ENCODE measurements around the gene IL25. TPM values are rescaled to one million over a fixed set of nuclear protein-coding genes. Genes with fewer than 3 reads are reported as not detected.
"Not testable (repeated sequence)": the region's sequence is repeated elsewhere in the genome, so short reads cannot be mapped to it uniquely, and the experiment has no call there.

The IL25 gene
- total RNA-seq, 1 donor from 2014 or later, result not detected

DNA sequence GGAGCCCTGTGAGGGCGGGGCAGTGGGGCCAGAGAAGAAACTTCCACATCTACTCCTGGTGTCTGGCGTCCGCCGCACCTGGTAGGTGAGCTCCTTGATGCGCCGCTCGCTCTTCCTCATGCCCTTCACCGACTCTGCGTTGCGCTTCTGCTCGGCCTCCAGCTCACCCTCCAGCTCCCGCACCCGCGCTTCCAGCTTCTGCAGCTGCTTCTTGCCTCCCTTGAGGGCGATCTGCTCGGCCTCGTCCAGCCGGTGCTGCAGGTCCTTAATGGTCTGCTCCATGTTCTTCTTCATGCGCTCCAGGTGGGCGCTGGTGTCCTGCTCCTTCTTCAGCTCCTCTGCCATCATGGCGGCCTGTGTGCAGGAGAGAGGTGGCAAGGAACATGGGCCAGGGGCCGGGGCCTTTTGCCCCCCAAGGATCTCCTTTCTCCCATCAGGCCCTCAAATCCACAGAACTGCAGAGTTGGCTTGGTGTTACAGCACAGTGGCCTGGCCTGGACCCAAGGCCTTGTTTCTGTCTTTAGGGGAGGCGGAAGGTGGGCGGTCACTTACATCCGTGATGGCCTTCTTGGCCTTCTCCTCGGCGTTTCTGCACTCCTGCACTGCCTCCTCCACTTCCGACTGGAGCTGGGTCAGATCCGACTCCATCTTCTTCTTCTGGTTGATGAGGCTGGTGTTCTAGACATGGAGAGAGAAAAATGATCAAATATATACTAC lies 11.9 kb downstream of the IL25 start:
- Mint-ChIP-seq H3K4me3 (no peak overlapping the region), H3K27ac (no peak overlapping the region), H3K36me3 (ENCODE audit: low read depth) (no peaks in the 10 kb centered on the region), H3K4me1 (no peaks in the 10 kb centered on the region), H3K9me3 (no peaks in the 10 kb centered on the region), H3K27me3 (peaks cover 8% of the 10 kb centered on the region)
- intact Hi-C loops (cut with micrococcal nuclease), result no loop called here
- DNase-seq, result no peak

DNA sequence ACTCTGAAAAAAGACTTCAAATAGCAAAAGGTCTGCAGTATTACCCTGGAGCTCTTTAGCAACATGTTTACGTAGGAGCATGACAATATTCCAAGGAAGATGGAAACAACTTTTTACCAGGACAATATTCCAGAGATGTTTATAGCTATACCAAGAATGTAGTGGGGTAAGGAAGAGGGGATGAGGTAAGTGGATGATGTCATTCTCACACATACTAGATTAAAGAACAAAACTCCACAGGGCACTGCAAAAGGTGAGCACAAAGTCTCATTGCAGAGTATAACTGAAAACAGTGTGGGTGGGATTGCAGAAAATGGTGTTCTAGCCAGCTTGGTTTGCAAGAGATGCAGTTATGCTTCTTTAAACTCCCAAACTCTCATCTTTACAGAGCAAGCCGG lies 12.6 kb downstream of the IL25 start:
- no peak for DNase-seq
- intact Hi-C loops (cut with micrococcal nuclease), result no loop called here
- Mint-ChIP-seq H3K27me3 (peaks cover 8% of the 10 kb centered on the region), H3K27ac (no peak overlapping the region), H3K4me1 (no peaks in the 10 kb centered on the region), H3K4me3 (no peak overlapping the region), H3K36me3 (ENCODE audit: low read depth) (no peaks in the 10 kb centered on the region), H3K9me3 (no peaks in the 10 kb centered on the region)

DNA sequence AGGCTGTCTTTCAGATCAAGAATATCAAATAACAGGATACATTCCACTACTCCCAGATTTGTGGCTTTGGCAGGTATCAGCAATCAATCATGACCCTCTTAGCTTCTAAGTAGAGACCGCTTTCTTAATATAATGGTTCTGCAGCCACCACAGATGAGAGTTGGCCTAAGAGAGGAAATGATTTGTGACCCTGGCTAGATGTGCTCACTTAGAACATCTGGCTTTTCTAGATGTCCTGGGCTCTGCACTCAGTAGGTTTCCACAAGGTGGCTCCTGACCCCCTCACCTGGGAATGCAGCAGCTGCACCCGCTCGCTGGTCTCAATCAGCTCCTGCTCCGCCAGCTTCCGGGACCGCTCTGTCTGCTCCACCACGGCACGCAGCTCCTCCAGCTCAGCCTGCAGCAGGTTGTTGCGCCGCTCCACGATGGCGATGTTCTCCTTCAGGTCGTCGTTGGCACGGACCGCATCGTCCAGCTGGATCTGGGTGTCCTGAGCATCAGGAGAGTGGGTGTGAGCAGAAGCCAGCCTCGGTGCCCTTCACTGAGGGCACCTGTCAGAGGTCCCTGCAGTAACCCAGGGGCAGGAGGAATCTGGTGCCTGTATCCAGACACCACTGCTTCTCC lies 13.1 kb downstream of the IL25 start:
- no peaks in the 10 kb centered on the region for H3K9me3 Mint-ChIP-seq
- no peaks in the 10 kb centered on the region for H3K4me1 Mint-ChIP-seq
- intact Hi-C loops (cut with micrococcal nuclease), result no loop called here

DNA sequence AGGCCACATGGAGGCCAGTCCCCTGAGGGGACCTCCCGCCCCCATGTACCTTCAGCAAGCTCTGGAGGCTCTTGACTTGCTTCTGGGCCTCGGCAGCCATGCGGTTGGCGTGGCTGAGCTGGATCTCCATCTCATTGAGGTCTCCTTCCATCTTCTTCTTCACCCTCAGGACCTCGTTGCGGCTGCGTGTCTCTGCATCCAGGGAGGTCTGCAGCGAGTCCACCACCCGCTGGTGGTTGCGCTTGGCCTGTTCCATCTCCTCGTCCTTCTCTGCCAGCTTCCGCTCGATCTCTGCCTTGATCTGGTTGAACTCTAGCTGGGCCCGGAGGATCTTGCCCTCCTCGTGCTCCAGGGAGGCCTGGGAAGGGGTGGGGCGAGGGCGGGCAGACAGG lies 13.7 kb downstream of the IL25 start:
- H3K27ac Mint-ChIP-seq; intact Hi-C loops (cut with micrococcal nuclease); H3K4me3 Mint-ChIP-seq: not testable (repeated sequence)

More for the DNA sequence above, 13.1 kb downstream of the IL25 start:
- no peak for DNase-seq
- H3K36me3 Mint-ChIP-seq (ENCODE audit: low read depth), result no peaks in the 10 kb centered on the region
- no peak overlapping the region for H3K27ac Mint-ChIP-seq
- peaks cover 8% of the 10 kb centered on the region for H3K27me3 Mint-ChIP-seq
- H3K4me3 Mint-ChIP-seq, result no peak overlapping the region

DNA sequence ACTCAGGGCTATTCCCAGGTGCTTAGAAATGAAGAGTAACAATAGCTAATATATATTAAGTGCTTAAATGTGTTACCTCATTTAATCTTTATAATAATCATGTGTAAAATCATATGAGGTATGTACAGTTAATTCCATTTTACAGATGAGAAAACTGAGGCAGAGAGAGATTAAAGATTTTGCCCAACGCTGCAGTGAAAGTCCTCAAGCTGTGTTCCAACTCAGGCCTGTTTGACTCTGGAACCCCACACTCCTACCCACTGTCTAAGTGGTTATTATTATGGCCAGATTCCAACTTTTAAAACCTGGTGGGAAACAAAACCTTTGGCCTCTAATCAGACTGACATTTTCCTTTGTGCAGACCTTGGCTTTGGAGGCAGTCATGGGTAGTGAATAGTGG lies 14.4 kb downstream of the IL25 start:
- Mint-ChIP-seq H3K4me3 (no peak overlapping the region), H3K27ac (no peak overlapping the region), H3K27me3 (peaks cover 3% of the 10 kb centered on the region), H3K4me1 (no peaks in the 10 kb centered on the region), H3K36me3 (ENCODE audit: low read depth) (no peaks in the 10 kb centered on the region), H3K9me3 (no peaks in the 10 kb centered on the region)
- intact Hi-C loops (cut with micrococcal nuclease), result no loop called here
- no peak for DNase-seq

More for the DNA sequence above, 13.7 kb downstream of the IL25 start:
- H3K27me3 Mint-ChIP-seq; H3K4me1 Mint-ChIP-seq; H3K36me3 Mint-ChIP-seq (ENCODE audit: low read depth); H3K9me3 Mint-ChIP-seq; DNase-seq: not testable (repeated sequence)

DNA sequence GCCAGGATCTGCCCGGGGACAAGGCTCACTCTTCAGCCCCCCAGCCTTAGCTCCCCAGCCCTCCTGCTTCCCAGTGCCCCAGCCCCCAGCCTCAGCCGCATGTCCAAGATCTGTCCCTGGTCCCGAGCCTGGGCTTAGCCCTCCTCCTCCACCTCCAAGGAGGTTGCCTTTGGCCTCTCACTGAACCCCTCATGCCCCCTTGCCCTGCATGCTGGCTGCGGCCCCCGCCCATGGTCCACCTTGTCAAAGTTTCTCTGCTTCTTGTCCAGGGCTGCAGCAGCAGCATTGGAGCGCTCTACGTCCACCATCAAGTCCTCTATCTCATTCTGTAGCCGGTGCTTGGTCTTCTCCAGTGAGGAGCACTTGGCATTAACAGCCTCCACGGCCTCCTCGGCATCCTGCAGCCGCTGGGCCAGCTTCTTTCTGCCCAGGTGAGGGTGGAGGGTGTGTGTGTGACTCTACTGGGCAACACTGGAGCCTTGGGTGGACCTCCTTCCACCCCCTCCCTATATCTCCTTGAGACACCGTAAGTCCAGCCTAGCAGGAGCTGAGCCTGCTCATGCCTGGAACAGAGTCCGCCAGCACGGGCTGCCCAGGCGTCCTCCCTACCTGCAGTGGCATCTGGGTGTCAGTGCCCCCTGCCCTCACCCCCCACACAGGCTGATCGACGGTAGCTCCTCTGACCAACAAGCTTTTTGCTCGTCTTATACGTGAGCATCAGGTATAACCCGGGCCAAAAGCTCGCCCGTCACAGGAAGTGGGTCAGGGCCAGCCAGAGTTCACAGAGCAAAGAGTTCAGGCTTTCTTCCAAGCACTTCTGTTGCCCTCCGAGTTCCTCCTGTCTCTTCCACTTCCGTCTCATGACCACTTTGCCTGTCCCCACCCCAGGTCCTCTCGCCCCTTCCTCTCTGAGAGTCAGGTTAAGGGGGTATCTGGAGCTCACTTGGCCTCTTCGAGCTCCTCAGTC lies 15.6 kb downstream of the IL25 start:
- H3K4me3 Mint-ChIP-seq, result no peak overlapping the region
- H3K36me3 Mint-ChIP-seq (ENCODE audit: low read depth), result no peaks in the 10 kb centered on the region
- H3K27me3 Mint-ChIP-seq, result peaks cover 3% of the 10 kb centered on the region
- H3K27ac Mint-ChIP-seq, result no peak overlapping the region
- intact Hi-C loops (cut with micrococcal nuclease), result no loop called here
- DNase-seq, result no peak
- H3K4me1 Mint-ChIP-seq, result no peaks in the 10 kb centered on the region
- H3K9me3 Mint-ChIP-seq, result no peaks in the 10 kb centered on the region

DNA sequence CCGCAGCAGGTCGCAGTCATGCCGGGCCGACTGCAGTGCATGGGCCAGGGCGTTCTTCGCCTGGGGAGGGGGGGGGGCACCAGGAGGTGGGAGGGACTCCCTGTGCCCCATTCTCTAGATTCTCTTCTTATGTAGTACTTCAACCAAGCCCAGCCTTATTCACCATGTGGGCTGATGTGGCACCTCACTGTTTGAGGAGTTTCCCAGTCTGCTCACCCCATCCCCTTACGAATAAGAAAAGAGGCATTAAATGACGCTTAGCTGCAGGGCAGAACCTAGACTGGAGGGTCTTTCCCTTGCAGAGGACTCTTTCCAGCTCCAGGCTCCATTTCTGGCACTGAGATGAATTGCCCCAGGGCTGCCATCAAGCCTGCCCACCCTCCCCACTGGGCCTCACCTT lies 16.4 kb downstream of the IL25 start:
- no peaks in the 10 kb centered on the region for H3K36me3 Mint-ChIP-seq (ENCODE audit: low read depth)
- DNase-seq, result no peak
- H3K4me1 Mint-ChIP-seq, result no peaks in the 10 kb centered on the region
- H3K27me3 Mint-ChIP-seq, result peaks cover 4% of the 10 kb centered on the region
- no peak overlapping the region for H3K27ac Mint-ChIP-seq
- H3K9me3 Mint-ChIP-seq, result no peaks in the 10 kb centered on the region
- no peak overlapping the region for H3K4me3 Mint-ChIP-seq
- intact Hi-C loops (cut with micrococcal nuclease), result no loop called here

DNA sequence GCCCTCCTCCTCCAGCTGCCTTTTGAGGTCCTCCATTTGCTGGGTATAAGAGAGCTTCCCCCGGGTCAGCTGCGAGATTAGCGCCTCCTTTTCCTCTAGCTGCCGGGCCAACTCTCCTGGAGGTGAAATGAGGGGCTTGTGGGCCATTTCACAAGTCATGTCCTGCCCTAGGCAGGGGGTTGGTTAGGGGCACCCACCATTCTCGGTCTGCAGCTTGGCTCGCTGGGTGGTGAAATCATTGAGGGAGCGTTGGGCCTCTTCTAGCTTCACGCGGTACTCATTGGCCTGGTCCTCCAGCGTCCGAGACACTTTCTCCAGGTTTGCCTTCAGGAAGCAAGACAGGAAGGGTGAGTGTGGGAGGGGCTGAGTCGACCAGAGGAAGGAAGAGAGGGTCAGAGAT lies 16.8 kb downstream of the IL25 start:
- no peaks in the 10 kb centered on the region for H3K4me1 Mint-ChIP-seq
- intact Hi-C loops (cut with micrococcal nuclease), result no loop called here
- DNase-seq, result no peak
- H3K27me3 Mint-ChIP-seq, result peaks cover 3% of the 10 kb centered on the region
- H3K36me3 Mint-ChIP-seq (ENCODE audit: low read depth), result no peaks in the 10 kb centered on the region
- no peak overlapping the region for H3K4me3 Mint-ChIP-seq
- H3K27ac Mint-ChIP-seq, result no peak overlapping the region
- H3K9me3 Mint-ChIP-seq, result no peaks in the 10 kb centered on the region

DNA sequence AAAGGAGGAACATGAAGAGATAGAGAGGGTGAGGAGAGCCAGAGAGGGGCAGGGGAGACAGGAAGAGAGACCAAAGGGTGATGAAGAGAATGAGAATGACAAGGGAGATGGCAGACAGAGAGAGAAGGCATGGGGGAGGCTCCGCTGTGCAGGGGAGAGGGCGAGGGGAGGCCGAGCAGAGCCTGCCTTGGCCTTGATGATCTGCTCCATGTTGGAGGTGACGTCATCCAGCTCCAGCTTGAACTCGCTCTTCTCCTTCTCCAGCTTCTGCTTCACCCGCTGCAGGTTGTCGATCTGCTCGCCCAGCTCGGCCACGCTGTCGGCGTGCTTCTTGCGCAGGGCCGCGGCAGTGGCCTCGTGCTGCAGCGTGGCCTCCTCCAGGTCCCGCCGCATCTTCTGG lies 17.3 kb downstream of the IL25 start:
- intact Hi-C loops (cut with micrococcal nuclease), result not testable (repeated sequence)

DNA sequence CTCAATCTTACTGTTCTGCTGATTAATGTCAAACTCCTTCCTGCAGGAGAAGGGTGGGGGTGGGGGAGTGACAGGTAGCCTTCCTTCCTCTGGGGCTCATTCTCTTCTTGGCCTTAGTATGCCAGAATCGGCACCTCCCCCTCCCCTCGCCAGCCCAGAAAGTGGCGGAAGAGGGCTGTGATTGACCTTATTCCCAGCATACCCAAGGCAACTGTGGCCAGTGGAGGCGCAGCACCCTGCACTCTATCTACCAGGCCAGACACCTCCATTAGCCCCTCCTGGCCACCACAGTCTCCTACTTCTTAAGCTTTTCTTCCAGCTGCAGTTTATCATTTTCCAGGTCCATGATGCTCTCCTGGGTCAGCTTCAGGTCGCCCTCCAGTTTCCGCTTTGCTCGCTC lies 20.0 kb downstream of the IL25 start:
- Mint-ChIP-seq H3K27ac (no peak overlapping the region), H3K36me3 (ENCODE audit: low read depth) (no peaks in the 10 kb centered on the region), H3K4me3 (no peak overlapping the region), H3K9me3 (no peaks in the 10 kb centered on the region), H3K27me3 (peaks cover 2% of the 10 kb centered on the region), H3K4me1 (no peaks in the 10 kb centered on the region)
- DNase-seq, result no peak
- intact Hi-C loops (cut with micrococcal nuclease), result no loop called here

More for the DNA sequence above, 17.3 kb downstream of the IL25 start:
- H3K36me3 Mint-ChIP-seq (ENCODE audit: low read depth); H3K4me3 Mint-ChIP-seq; H3K4me1 Mint-ChIP-seq; H3K27me3 Mint-ChIP-seq; DNase-seq; H3K9me3 Mint-ChIP-seq; H3K27ac Mint-ChIP-seq: not testable (repeated sequence)

DNA sequence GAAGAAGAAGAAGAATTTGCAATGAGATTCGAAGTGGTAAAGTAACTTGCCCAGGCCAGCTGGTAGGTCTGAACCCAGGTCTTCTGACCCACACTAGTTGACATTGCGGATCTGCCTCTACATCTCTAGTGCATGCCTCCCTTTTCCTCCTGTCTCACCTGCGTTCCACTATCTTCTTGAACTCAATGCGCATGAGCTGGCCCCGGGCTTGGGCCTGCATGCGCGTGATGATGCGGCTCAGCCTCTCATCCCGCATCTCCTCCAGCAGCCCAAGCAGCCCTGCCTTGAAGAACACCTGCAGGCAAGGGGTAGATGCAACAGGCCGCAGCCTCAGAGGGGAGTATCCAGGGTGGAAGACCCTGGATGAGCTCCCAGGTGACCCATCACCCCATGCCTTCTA lies 23.5 kb downstream of the IL25 start:
- no peak for DNase-seq
- Mint-ChIP-seq H3K36me3 (ENCODE audit: low read depth) (no peaks in the 10 kb centered on the region), H3K27me3 (peaks cover 2% of the 10 kb centered on the region), H3K27ac (no peak overlapping the region), H3K4me3 (no peak overlapping the region), H3K4me1 (no peaks in the 10 kb centered on the region), H3K9me3 (no peaks in the 10 kb centered on the region)
- intact Hi-C loops (cut with micrococcal nuclease), result no loop called here

DNA sequence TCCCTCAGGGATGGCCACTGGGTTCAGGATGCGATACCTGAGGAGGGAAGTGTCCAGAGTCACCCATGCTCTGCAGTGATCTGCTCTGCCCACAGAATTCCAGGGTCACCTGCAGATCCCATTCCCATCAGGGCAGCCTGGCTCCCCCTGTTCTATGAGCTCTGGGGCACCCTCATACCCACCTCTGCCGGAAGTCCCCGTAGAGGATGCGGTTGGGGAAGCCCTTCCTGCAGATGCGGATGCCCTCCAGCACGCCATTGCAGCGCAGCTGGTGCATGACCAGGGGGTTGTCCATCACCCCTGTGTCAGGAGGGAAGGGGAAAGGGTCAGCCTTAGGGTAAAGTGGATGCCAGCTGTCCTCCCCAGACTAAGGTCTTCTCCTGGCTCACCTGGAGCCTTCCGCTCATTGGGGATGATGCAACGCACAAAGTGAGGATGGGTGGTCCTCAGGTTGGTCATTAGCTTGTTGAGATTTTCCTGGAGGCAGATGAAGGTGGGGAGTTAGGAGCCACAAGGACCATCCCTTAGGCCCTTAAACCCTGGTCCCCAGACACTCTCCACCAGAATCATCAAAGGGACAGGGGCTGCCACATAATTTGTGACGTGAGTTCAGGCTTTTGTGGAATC lies 24.3 kb downstream of the IL25 start:
- intact Hi-C loops (cut with micrococcal nuclease), result no loop called here
- no peaks in the 10 kb centered on the region for H3K9me3 Mint-ChIP-seq
- H3K36me3 Mint-ChIP-seq (ENCODE audit: low read depth), result no peaks in the 10 kb centered on the region
- peaks cover 2% of the 10 kb centered on the region for H3K27me3 Mint-ChIP-seq
- DNase-seq, result no peak
- H3K27ac Mint-ChIP-seq, result no peak overlapping the region
- H3K4me1 Mint-ChIP-seq, result no peaks in the 10 kb centered on the region
- H3K4me3 Mint-ChIP-seq, result no peak overlapping the region

DNA sequence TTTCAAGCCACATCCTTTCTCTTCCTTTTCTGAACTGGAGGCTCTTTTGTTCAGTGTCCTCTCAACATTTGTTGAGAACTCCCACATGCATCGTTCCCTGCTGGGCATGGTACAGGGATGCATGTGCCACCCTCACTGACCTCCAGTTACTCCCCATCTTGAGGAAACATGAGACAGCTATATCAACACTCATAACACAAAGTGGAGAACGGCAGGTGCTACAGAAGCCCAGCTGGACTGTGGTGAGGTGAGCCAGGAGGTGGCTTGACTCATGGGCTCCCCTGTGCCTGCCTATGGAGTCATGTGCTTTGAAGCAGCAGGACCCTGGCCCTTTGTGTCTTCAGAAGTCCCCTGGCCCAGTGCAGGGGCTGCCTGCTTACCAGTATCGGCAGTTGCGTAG lies 25.7 kb downstream of the IL25 start:
- no peak for DNase-seq
- no peaks in the 10 kb centered on the region for H3K36me3 Mint-ChIP-seq (ENCODE audit: low read depth)
- no peak overlapping the region for H3K4me3 Mint-ChIP-seq
- H3K4me1 Mint-ChIP-seq, result no peaks in the 10 kb centered on the region
- intact Hi-C loops (cut with micrococcal nuclease), result no loop called here
- no peaks in the 10 kb centered on the region for H3K9me3 Mint-ChIP-seq
- peaks cover 2% of the 10 kb centered on the region for H3K27me3 Mint-ChIP-seq
- H3K27ac Mint-ChIP-seq, result no peak overlapping the region

DNA sequence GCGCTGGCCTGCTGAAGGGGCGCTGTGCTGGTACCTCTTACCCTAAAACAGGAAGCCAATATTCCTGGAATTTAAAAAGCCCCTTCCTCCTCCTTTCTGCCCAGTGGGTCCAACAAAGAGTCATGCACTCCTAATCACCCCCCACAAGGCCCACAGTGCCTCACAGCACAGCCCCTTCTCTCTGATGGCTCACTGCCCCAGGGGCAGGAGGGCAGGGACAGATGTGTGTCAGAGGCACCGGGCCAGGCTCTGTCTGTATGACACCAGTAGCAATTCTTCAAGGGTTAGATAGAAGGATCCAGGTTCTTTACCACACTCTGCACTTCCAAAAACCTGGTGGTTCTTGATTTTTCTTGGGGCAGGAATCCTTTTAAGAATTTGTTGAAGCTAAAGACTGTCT lies 26.5 kb downstream of the IL25 start:
- Mint-ChIP-seq H3K27me3 (peaks cover 2% of the 10 kb centered on the region), H3K4me3 (no peak overlapping the region), H3K36me3 (ENCODE audit: low read depth) (no peaks in the 10 kb centered on the region), H3K27ac (no peak overlapping the region), H3K9me3 (no peaks in the 10 kb centered on the region), H3K4me1 (no peaks in the 10 kb centered on the region)
- no peak for DNase-seq
- intact Hi-C loops (cut with micrococcal nuclease), result no loop called here
